Mesenchymal stem cell (in vitro differentiated cells and primary cell): ENCODE data around the gene CCDC188.

Source experiments
- DNase-seq: peaks from one replicate; pipeline ENCODE4 v3.0.0-alpha.2; 2013
- H2AFZ ChIP-seq: one replicate; pipeline ENCODE4 v1.6.1; 2013; ENCODE audit warnings: low read depth, mild to moderate bottlenecking, control low read depth, inconsistent platforms, low read length, moderate library complexity
- H2AK5ac ChIP-seq: 2 replicates; pipeline ENCODE4 v1.6.1; 2013; ENCODE audit warnings: low read length, moderate library complexity, mild to moderate bottlenecking, inconsistent platforms; ENCODE audit not compliant: severe bottlenecking
- H2BK120ac ChIP-seq: one replicate; pipeline ENCODE4 v1.6.1; 2013; ENCODE audit warnings: low read depth, mild to moderate bottlenecking, inconsistent platforms, low read length, moderate library complexity
- H2BK12ac ChIP-seq, 2 experiments: one replicate each; pipeline ENCODE4 v1.6.1; 2013; ENCODE audit warnings: inconsistent platforms in 2 of 2, low read length in 2 of 2, mild to moderate bottlenecking in 2 of 2, moderate library complexity in 2 of 2, control low read depth in 1 of 2
- H2BK15ac ChIP-seq: one replicate; pipeline ENCODE4 v1.6.1; 2013; ENCODE audit warnings: mild to moderate bottlenecking, low read depth, inconsistent platforms; ENCODE audit not compliant: poor library complexity, severe bottlenecking
- H2BK5ac ChIP-seq: 2 replicates; pipeline ENCODE4 v1.6.1; 2013; ENCODE audit warnings: low read depth, mild to moderate bottlenecking, low read length, control low read depth, inconsistent platforms; ENCODE audit not compliant: poor library complexity, severe bottlenecking
- H3K14ac ChIP-seq, 2 experiments: one replicate each; pipeline ENCODE4 v1.6.1; 2013; ENCODE audit warnings: inconsistent platforms in 2 of 2, low read length in 2 of 2, control low read depth in 1 of 2, mild to moderate bottlenecking in 1 of 2, moderate library complexity in 1 of 2
- H3K18ac ChIP-seq, 2 experiments: one replicate each; pipeline ENCODE4 v1.6.1; 2013; ENCODE audit warnings: inconsistent platforms in 2 of 2, low read length in 2 of 2, control low read depth in 1 of 2, low read depth in 1 of 2, mild to moderate bottlenecking in 1 of 2
- H3K23ac ChIP-seq, 2 experiments: one replicate each; pipeline ENCODE4 v1.6.1; 2013; ENCODE audit warnings: inconsistent platforms in 2 of 2, low read length in 2 of 2, mild to moderate bottlenecking in 2 of 2, moderate library complexity in 2 of 2, control low read depth in 1 of 2
- H3K27ac ChIP-seq: 2 replicates; pipeline ENCODE4 v1.5.1; 2013; ENCODE audit warnings: mild to moderate bottlenecking, moderate library complexity, low read length, control low read depth, inconsistent platforms; ENCODE audit not compliant: poor library complexity, severe bottlenecking
- H3K27me3 ChIP-seq, 2 experiments: 2 replicates each; pipeline versions ENCODE4 v1.6.1 to v1.7.0; 2013; ENCODE audit warnings: low read length in 2 of 2, mild to moderate bottlenecking in 2 of 2, moderate library complexity in 2 of 2, control low read depth in 1 of 2, inconsistent platforms in 1 of 2; ENCODE audit not compliant: control insufficient read depth in 1 of 2, insufficient read depth in 1 of 2
- H3K36me3 ChIP-seq, 2 experiments: 2 replicates each; pipeline versions ENCODE4 v1.6.1 to v1.7.0; 2013; ENCODE audit warnings: low read length in 2 of 2, control low read depth in 1 of 2, inconsistent platforms in 1 of 2, low read depth in 1 of 2, mild to moderate bottlenecking in 1 of 2; ENCODE audit not compliant: insufficient read depth in 2 of 2, control insufficient read depth in 1 of 2
- H3K4ac ChIP-seq, 2 experiments: one replicate each; pipeline ENCODE4 v1.6.1; 2013; ENCODE audit warnings: inconsistent platforms in 2 of 2, low read length in 2 of 2, mild to moderate bottlenecking in 2 of 2, moderate library complexity in 2 of 2, control low read depth in 1 of 2, low read depth in 1 of 2
- H3K4me1 ChIP-seq: 2 replicates; pipeline ENCODE4 v1.6.1; 2013; ENCODE audit warnings: low read depth, low read length, control low read depth; ENCODE audit not compliant: control insufficient read depth, insufficient read depth
- H3K4me2 ChIP-seq: 2 replicates; pipeline ENCODE4 v1.6.1; 2013; ENCODE audit warnings: low read length, mild to moderate bottlenecking, inconsistent platforms; ENCODE audit not compliant: poor library complexity, severe bottlenecking
- H3K4me3 ChIP-seq, 2 experiments: 2 replicates each; pipeline versions ENCODE4 v1.5.1 to v1.7.0; 2013; ENCODE audit warnings: low read length in 2 of 2, mild to moderate bottlenecking in 2 of 2, control low read depth in 1 of 2, low read depth in 1 of 2; ENCODE audit not compliant: insufficient read depth in 1 of 2
- H3K79me1 ChIP-seq: replicated peaks from 2 replicates; pipeline ENCODE4 v1.6.1; 2013; ENCODE audit warnings: mild to moderate bottlenecking, control low read depth, low read length, inconsistent platforms; ENCODE audit not compliant: poor library complexity, severe bottlenecking
- H3K9ac ChIP-seq: 2 replicates; pipeline ENCODE4 v1.7.0; 2013; ENCODE audit warnings: mild to moderate bottlenecking, low read length, moderate library complexity
- H3K9me3 ChIP-seq: 2 replicates; pipeline ENCODE4 v1.7.0; 2013; ENCODE audit warnings: mild to moderate bottlenecking, low read length; ENCODE audit not compliant: control insufficient read depth
- H4K8ac ChIP-seq: one replicate; pipeline ENCODE4 v1.6.1; 2013; ENCODE audit warnings: inconsistent platforms, mild to moderate bottlenecking, low read length, moderate library complexity
- H4K91ac ChIP-seq: one replicate; pipeline ENCODE4 v1.6.1; 2013; ENCODE audit warnings: mild to moderate bottlenecking, low read length, inconsistent platforms
- WGBS: methylation state at CpG from one replicate; pipeline ENCODE4 v1.1.7; 2013; ENCODE audit warnings: mixed read lengths; 5-methylcytosine and 5-hydroxymethylcytosine counted together

The CCDC188 gene

DNA sequence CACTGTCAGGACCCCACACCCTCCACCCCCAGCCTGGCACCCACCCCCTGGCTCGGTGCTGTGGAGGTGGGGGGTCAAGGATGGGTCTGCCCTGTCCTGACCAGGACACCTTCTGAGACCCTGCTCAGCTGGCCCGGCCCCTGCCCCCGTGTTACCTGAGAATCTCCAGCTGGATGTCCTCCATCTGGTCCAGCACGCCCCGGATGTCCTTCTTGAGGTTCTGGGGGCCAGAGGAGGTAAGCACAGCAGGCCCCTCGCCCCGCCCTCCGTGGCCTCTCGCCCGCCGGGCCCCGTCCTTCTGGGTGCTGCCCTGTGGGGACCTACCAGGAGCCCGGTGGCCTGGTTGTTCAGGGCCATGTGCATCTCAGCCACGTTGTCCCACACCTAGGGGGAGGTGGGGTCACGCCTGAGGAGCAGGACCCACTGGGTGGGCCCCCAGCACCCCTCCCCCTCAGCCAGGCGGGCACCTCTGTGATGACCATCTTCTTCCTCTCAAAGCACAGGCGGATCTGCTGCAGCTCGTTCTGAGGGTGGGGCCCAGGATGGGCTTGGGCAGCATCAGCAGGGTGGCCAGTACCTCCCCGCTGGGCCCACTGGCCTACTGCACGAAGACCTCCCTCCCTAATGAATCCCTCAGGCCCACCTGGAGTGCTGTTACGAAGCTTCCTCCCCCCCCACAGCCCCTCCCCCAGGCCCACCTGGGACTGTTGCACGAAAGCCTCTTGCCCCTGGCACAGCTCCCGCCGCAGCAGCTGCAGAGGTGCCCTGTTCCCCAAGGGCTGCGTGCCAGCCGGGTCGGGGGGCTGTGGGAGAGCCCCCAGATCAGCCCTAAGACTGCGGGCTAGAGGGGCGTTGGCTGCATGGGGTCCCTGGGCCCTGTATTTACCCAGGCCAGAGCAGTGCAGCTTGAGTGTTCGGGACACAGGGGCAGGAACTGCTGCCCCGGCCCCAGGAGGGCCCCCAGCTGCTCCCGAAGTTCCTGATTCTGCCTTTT lies 1.3 kb downstream of the CCDC188 start:
- no peak overlapping the region for H4K8ac ChIP-seq
- H3K14ac ChIP-seq, result no peak overlapping the region
- no peak overlapping the region for H3K4me2 ChIP-seq
- H3K36me3 ChIP-seq, result peaks cover 4 to 39% of the 10 kb centered on the region in 2 experiments
- no peak overlapping the region for H2BK5ac ChIP-seq
- H3K23ac ChIP-seq, result no peak overlapping the region
- no peak overlapping the region for H4K91ac ChIP-seq
- H2AFZ ChIP-seq, result no peak overlapping the region
- H3K9ac ChIP-seq, result no peak overlapping the region
- DNase-seq, result no peak
- H3K9me3 ChIP-seq, result no peaks in the 10 kb centered on the region
- peaks cover 23% of the 10 kb centered on the region for H3K4me1 ChIP-seq
- no peak overlapping the region for H2BK12ac ChIP-seq
- no peak overlapping the region for H2AK5ac ChIP-seq
- 95% methylated on average over 30 of the region's 32 CpGs for WGBS
- no peak overlapping the region for H3K18ac ChIP-seq
- H3K27ac ChIP-seq, result no peak overlapping the region
- H3K79me1 ChIP-seq, result peaks cover 19% of the 10 kb centered on the region
- peaks cover 0 to 16% of the 10 kb centered on the region in 2 experiments for H3K27me3 ChIP-seq
- H2BK15ac ChIP-seq, result no peak overlapping the region
- no peak overlapping the region for H3K4ac ChIP-seq
- H3K4me3 ChIP-seq, result no peak overlapping the region
- no peak overlapping the region for H2BK120ac ChIP-seq

GRCh38 chr22:20148414-20148813 lies 2.4 kb downstream of the CCDC188 start:
- 92% methylated on average over 16 of the region's 18 CpGs for WGBS
- Histone ChIP-seq H3K23ac (no peak overlapping the region), H3K36me3 (peaks cover 8 to 50% of the 10 kb centered on the region in 2 experiments), H3K4me2 (no peak overlapping the region), H4K91ac (no peak overlapping the region), H3K14ac (no peak overlapping the region), H2BK5ac (no peak overlapping the region), H2BK15ac (no peak overlapping the region), H3K9ac (no peak overlapping the region), H3K79me1 (peaks cover 23% of the 10 kb centered on the region), H3K4ac (no peak overlapping the region), H3K4me1 (peaks cover 22% of the 10 kb centered on the region), H2AK5ac (no peak overlapping the region), H2BK12ac (no peak overlapping the region), H2BK120ac (no peak overlapping the region), H3K4me3 (no peak overlapping the region), H3K9me3 (no peaks in the 10 kb centered on the region), H3K27ac (no peak overlapping the region), H4K8ac (no peak overlapping the region), H2AFZ (no peak overlapping the region), H3K27me3 (peaks cover 0 to 6% of the 10 kb centered on the region in 2 experiments), H3K18ac (no peak overlapping the region)
- DNase-seq, result no peak

- no peak overlapping the region for H4K8ac ChIP-seq
- no peak overlapping the region for H2AK5ac ChIP-seq
- no peak overlapping the region for H3K4me3 ChIP-seq
- H4K91ac ChIP-seq, result no peak overlapping the region
- no peak overlapping the region for H3K4ac ChIP-seq
- H3K4me1 ChIP-seq, result peaks cover 28% of the 10 kb centered on the region
- peaks cover 8 to 60% of the 10 kb centered on the region in 2 experiments for H3K36me3 ChIP-seq
- no peak overlapping the region for H2AFZ ChIP-seq
- H3K14ac ChIP-seq, result no peak overlapping the region
- H2BK5ac ChIP-seq, result no peak overlapping the region
- H2BK15ac ChIP-seq, result no peak overlapping the region
- WGBS, result 89% methylated on average over 11 of the region's 14 CpGs
- H3K9ac ChIP-seq, result no peak overlapping the region
- no peak overlapping the region for H3K23ac ChIP-seq
- no peak overlapping the region for H3K18ac ChIP-seq
- H2BK12ac ChIP-seq, result no peak overlapping the region
- H3K4me2 ChIP-seq, result no peak overlapping the region
- H3K27me3 ChIP-seq, result peaks cover 0 to 1% of the 10 kb centered on the region in 2 experiments
- DNase-seq, result no peak
- no peaks in the 10 kb centered on the region for H3K9me3 ChIP-seq
- H2BK120ac ChIP-seq, result no peak overlapping the region
- peaks cover 28% of the 10 kb centered on the region for H3K79me1 ChIP-seq
- H3K27ac ChIP-seq, result no peak overlapping the region
These were observed 3.4 kb downstream of the CCDC188 start for GRCh38 chr22:20147237-20147988.

DNA sequence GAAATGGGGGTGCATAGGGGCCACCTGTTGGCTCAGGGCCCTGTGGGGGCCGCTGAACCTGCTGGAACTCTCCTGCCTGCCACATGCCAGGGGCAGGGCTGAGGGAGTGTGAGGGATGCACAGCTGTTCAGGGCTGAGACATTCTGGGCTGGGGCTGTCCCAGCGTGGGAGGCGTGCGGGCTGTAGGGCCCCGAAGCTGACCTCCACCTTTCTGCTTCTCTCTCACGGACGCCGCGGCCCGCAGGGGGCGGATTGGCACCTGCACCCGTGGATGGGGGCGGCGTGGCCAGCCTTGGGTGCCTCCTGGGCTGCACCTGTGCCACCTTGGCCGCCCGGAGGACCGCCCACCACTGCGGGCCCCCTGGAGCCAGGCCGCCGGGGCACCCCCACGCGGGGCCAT lies 4.1 kb downstream of the CCDC188 start:
- H3K14ac ChIP-seq, result no peak overlapping the region
- H3K9me3 ChIP-seq, result no peaks in the 10 kb centered on the region
- peaks cover 8 to 63% of the 10 kb centered on the region in 2 experiments for H3K36me3 ChIP-seq
- H3K27me3 ChIP-seq, result no peaks in the 10 kb centered on the region
- H2BK12ac ChIP-seq, result no peak overlapping the region
- H4K91ac ChIP-seq, result no peak overlapping the region
- H2BK5ac ChIP-seq, result no peak overlapping the region
- H2AFZ ChIP-seq, result no peak overlapping the region
- H3K4me1 ChIP-seq, result peaks cover 35% of the 10 kb centered on the region
- no peak overlapping the region for H3K4me2 ChIP-seq
- no peak overlapping the region for H2BK15ac ChIP-seq
- no peak overlapping the region for H2BK120ac ChIP-seq
- H2AK5ac ChIP-seq, result no peak overlapping the region
- H3K4me3 ChIP-seq, result no peak overlapping the region
- H3K9ac ChIP-seq, result no peak overlapping the region
- 91% methylated on average over 22 of the region's 22 CpGs for WGBS
- no peak overlapping the region for H3K18ac ChIP-seq
- no peak overlapping the region for H3K23ac ChIP-seq
- no peak overlapping the region for H3K27ac ChIP-seq
- H3K79me1 ChIP-seq, result peaks cover 28% of the 10 kb centered on the region
- H3K4ac ChIP-seq, result no peak overlapping the region
- no peak for DNase-seq
- H4K8ac ChIP-seq, result no peak overlapping the region
